Measurements from ENCODE around the gene MEGF11. TPM values are rescaled to one million over a fixed set of nuclear protein-coding genes. Genes with fewer than 3 reads are reported as not detected.
A peak's percentile ranks its signal among the peaks of the same experiment; 100 is the strongest.

The MEGF11 gene
- total RNA-seq, 1 experiment from 2014 or later, result 1.2 TPM

DNA sequence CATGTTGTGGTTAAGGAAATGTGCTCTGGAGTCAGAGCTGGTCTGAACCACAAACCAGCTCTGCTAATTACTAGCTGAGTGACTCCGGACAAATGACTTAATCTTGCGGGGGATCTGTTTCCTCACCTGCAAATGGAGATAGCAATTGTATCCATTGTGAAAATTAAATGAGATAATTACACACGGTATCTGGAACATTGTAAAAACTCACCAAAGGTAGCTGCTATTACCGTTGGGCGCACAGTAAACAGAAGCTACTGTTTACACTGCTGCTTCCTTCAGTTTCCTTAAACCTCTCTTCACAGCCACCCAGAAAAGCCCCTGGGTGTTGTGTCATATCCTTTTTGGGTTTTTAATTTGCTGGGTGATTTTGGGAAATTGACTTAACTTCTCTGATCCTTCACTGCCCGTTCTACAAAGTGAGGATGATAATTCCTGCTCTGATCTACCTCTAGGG lies 107.8 kb downstream of the MEGF11 start:
- TF ChIP-seq, protein P1, sequence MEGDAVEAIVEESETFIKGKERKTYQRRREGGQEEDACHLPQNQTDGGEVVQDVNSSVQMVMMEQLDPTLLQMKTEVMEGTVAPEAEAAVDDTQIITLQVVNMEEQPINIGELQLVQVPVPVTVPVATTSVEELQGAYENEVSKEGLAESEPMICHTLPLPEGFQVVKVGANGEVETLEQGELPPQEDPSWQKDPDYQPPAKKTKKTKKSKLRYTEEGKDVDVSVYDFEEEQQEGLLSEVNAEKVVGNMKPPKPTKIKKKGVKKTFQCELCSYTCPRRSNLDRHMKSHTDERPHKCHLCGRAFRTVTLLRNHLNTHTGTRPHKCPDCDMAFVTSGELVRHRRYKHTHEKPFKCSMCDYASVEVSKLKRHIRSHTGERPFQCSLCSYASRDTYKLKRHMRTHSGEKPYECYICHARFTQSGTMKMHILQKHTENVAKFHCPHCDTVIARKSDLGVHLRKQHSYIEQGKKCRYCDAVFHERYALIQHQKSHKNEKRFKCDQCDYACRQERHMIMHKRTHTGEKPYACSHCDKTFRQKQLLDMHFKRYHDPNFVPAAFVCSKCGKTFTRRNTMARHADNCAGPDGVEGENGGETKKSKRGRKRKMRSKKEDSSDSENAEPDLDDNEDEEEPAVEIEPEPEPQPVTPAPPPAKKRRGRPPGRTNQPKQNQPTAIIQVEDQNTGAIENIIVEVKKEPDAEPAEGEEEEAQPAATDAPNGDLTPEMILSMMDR (conservative IDR thresholded peaks at IDR 0.05), result no peak
- Histone ChIP-seq H2BK5ac (ENCODE audit: insufficient read length, low read length) (no peak overlapping the region), H3K4ac (ENCODE audit: low read depth, low read length) (no peak overlapping the region), H4K91ac (ENCODE audit: insufficient read length, low read depth, low read length) (no peak overlapping the region), H3K79me1 (ENCODE audit: insufficient read depth, low read depth, low read length, poor library complexity, severe bottlenecking) (no peaks in the 10 kb centered on the region), H3K56ac (ENCODE audit: insufficient read length, low read depth, low read length) (no peak overlapping the region), H3K23me2 (ENCODE audit: insufficient read length, low read depth, low read length, poor library complexity, severe bottlenecking) (no peaks in the 10 kb centered on the region), H3K79me2 (ENCODE audit: insufficient read depth, low read length) (no peaks in the 10 kb centered on the region), H2BK15ac (ENCODE audit: low read depth, low read length) (no peak overlapping the region), H2BK12ac (ENCODE audit: insufficient read length, low read depth, low read length) (no peak overlapping the region), H3K27ac (ENCODE audit: insufficient read length, low read depth, low read length) (no peak overlapping the region), H4K20me1 (ENCODE audit: control insufficient read depth, insufficient read depth, insufficient read length) (no peaks in the 10 kb centered on the region), H3K18ac (ENCODE audit: insufficient read length, low read depth, low read length) (no peak overlapping the region), H3K4me1 (ENCODE audit: insufficient read depth, low read length) (no peaks in the 10 kb centered on the region), H2BK20ac (ENCODE audit: low read depth, low read length, poor library complexity, severe bottlenecking) (no peak overlapping the region), H4K8ac (replicated peaks; ENCODE audit: insufficient read length, low read depth, low read length) (no peak overlapping the region), H3K4me2 (ENCODE audit: insufficient read depth, insufficient read length, low read length) (no peak overlapping the region), H2AFZ (ENCODE audit: low read length) (no peak overlapping the region), H4K5ac (ENCODE audit: insufficient read length, low read depth, low read length) (no peak overlapping the region), H3K14ac (ENCODE audit: insufficient read depth, low read length) (no peak overlapping the region; the same call in 1 of the 2 replicates), H3K27me3 (ENCODE audit: insufficient read depth, low read length) (no peaks in the 10 kb centered on the region), H3T11ph (ENCODE audit: low read length) (no peak overlapping the region), H3K9me3 (ENCODE audit: control insufficient read depth, low read depth, low read length) (no peaks in the 10 kb centered on the region), H3K23ac (ENCODE audit: insufficient read length, low read depth, low read length) (no peak overlapping the region), H3K9ac (ENCODE audit: extremely low read depth, insufficient read length, low read length) (no peak overlapping the region), H2AK5ac (ENCODE audit: insufficient read length, low read length) (no peak overlapping the region), H2BK120ac (ENCODE audit: low read depth, low read length, poor library complexity, severe bottlenecking) (no peak overlapping the region)
- no peaks in the 10 kb centered on the region for H3K9me3 Mint-ChIP-seq
- H3K4me3 Mint-ChIP-seq, result no peak overlapping the region
- no CpG with 5 or more reads among the region's 6 CpGs for WGBS (ENCODE audit: extremely low coverage, insufficient read length, low lambda C conversion rate)
- H3K36me3 Mint-ChIP-seq (ENCODE audit: insufficient read depth in 1 of 3, low read depth in 3 of 3), result no peaks in the 10 kb centered on the region; a peak in 1 of 7 replicates
- H3K27me3 Mint-ChIP-seq (ENCODE audit: low read depth), result peaks cover 1% of the 10 kb centered on the region
- peak overlapping the region in 1 of 3 experiments; percentile 83; a peak in 2 of 7 replicates for H3K27ac Mint-ChIP-seq
- DNase-seq, result no peak
- peaks cover 18 to 23% of the 10 kb centered on the region in 2 experiments for H3K4me1 Mint-ChIP-seq
